Stimulated activated CD4-positive, alpha-beta T cell treated with anti-CD3 and anti-CD28 coated beads, Interleukin-4, amount 100 ng/mL, for 24 hours (primary cell): ENCODE measurements around the gene SLC25A13.
A peak's percentile ranks its signal among the peaks of the same experiment; 100 is the strongest.

Experiments
- DNase-seq: peaks from one replicate; pipeline ENCODE4 v3.0.0-alpha.2; 2020

The SLC25A13 gene

GRCh38 chr7:96322847-96323461, 1.1 kb upstream of the SLC25A13 start:
- DNase-seq = peak; percentile 31

- DNase-seq = no peak
Measured at GRCh38 chr7:96322373-96322695, 436 bp upstream of the SLC25A13 start.

GRCh38 chr7:96321031-96321657, 754 bp downstream of the SLC25A13 start:
- DNase-seq = peak; percentile 69

GRCh38 chr7:96320442-96320841, 1.5 kb downstream of the SLC25A13 start:
- peak; percentile 50 for DNase-seq

- no peak for DNase-seq
Measured at GRCh38 chr7:96319439-96319838, 2.5 kb downstream of the SLC25A13 start.

- DNase-seq = no peak
Measured at GRCh38 chr7:96316949-96317348, 4.9 kb downstream of the SLC25A13 start.

- no peak for DNase-seq
Measured at GRCh38 chr7:96315125-96315512, 6.8 kb downstream of the SLC25A13 start.

- no peak for DNase-seq
Measured at GRCh38 chr7:96314402-96315124, 7.3 kb downstream of the SLC25A13 start.

GRCh38 chr7:96313940-96314339, 8.0 kb downstream of the SLC25A13 start:
- no peak for DNase-seq

- DNase-seq = no peak
Measured at GRCh38 chr7:96312502-96312901, 9.4 kb downstream of the SLC25A13 start.

GRCh38 chr7:96311967-96312366, 9.9 kb downstream of the SLC25A13 start:
- no peak for DNase-seq

GRCh38 chr7:96310110-96310509, 11.8 kb downstream of the SLC25A13 start:
- no peak for DNase-seq

- no peak for DNase-seq
Measured at GRCh38 chr7:96308950-96309263, 13.0 kb downstream of the SLC25A13 start.

GRCh38 chr7:96308253-96308949, 13.5 kb downstream of the SLC25A13 start:
- no peak for DNase-seq

GRCh38 chr7:96306385-96307125, 15.3 kb downstream of the SLC25A13 start:
- no peak for DNase-seq

GRCh38 chr7:96305915-96306314, 16.0 kb downstream of the SLC25A13 start:
- DNase-seq = no peak

- DNase-seq = no peak
Measured at GRCh38 chr7:96304573-96304972, 17.3 kb downstream of the SLC25A13 start.

- DNase-seq = no peak
Measured at GRCh38 chr7:96303686-96304443, 18.0 kb downstream of the SLC25A13 start.

GRCh38 chr7:96303105-96303685, 18.7 kb downstream of the SLC25A13 start:
- DNase-seq = no peak

GRCh38 chr7:96300986-96301385, 20.9 kb downstream of the SLC25A13 start:
- no peak for DNase-seq

- no peak for DNase-seq
Measured at GRCh38 chr7:96300502-96300901, 21.4 kb downstream of the SLC25A13 start.

- DNase-seq = no peak
Measured at GRCh38 chr7:96299496-96299895, 22.4 kb downstream of the SLC25A13 start.
